Spleen (tissue), 7 donors: ENCODE measurements around the gene PKD1L1.

Experiments
- CTCF ChIP-seq, 11 experiments: fragments of 200-600 bp in 7 of 11; fragments of 450-650 bp in 4 of 11; sonication (generic) in 4 of 11; IDR thresholded peaks in 8 of 11; conservative IDR thresholded peaks in 3 of 11; 1 replicate in 7 of 11; 2 replicates in 4 of 11; pipeline versions ENCODE4 v1.4.0 to v1.8.0; 2016 to 2021; ENCODE audit warnings: antibody characterized with exemption in 11 of 11, inconsistent platforms in 4 of 11, mild to moderate bottlenecking in 1 of 11
- POLR2A ChIP-seq, 3 donors: fragments of 450-650 bp; IDR thresholded peaks; one replicate each; pipeline ENCODE4 v1.5.1; 2017; ENCODE audit warnings: antibody characterized with exemption in 3 of 3, mild to moderate bottlenecking in 1 of 3
- POLR2AphosphoS5 ChIP-seq, 3 donors: sonication (generic); formaldehyde crosslinking; IDR thresholded peaks; one replicate each; pipeline ENCODE4 v1.5.1; 2017; ENCODE audit warnings: antibody characterized with exemption in 3 of 3
- donor health status: DM: no; HTN: no; CAD: no; lungs with moderate emphysema.
- donor health status: DM: no; HTN: no; CAD: no.
- donor health status: DM: no; HTN: no; CAD: no.

- no peak for TF ChIP-seq POLR2A (IDR thresholded peaks at IDR 0.05)
- no peak for TF ChIP-seq POLR2AphosphoS5 (IDR thresholded peaks at IDR 0.05)
- no peak for TF ChIP-seq CTCF (IDR thresholded peaks at IDR 0.05 in 8 of 11, conservative IDR thresholded peaks at IDR 0.05 in 3 of 11)
Observed at GRCh38 chr7:47783456-47784223, 164.6 kb downstream of the PKD1L1 start.
